ENCODE results near the gene CEP89. TPM values are rescaled to one million over a fixed set of nuclear protein-coding genes. Genes with fewer than 3 reads are reported as not detected.
"Not testable (repeated sequence)": the region's sequence is repeated elsewhere in the genome, so short reads cannot be mapped to it uniquely, and the experiment has no call there.

Gene CEP89
- polyA plus RNA-seq, 3 donors, result 29.0 to 34.0 (median 33.0) TPM

DNA sequence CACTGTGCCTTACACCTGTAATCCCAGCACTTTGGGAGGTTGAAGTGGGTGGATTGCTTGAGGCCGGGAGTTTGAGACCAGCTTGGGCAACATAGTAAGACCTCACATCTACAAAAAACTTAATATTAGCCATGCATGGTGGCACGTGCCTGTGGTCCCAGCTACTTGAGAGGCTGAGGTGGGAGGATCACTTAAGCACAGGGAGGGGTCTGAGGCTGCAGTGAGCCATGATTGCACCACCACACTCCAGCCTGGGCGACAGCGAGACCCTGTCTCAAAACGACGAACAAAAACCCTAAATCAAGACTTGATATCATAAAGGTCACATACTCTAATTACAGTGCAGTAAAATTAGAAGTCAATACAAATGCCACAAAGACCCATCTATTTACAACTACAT, 119.5 kb downstream of the CEP89 start:
- DNase-seq, result no peak

DNA sequence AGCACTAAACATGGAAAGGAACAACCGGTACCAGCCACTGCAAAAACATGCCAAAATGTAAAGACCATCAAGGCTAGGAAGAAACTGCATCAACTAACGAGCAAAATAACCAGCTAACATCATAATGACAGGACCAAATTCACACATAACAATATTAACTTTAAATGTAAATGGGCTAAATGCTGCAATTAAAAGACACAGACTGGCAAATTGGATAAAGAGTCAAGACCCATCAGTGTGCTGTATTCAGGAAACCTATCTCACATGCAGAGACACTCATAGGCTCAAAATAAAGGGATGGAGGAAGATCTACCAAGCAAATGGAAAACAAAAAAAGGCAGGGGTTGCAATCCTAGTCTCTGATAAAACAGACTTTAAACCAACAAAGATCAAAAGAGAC, 123.7 kb downstream of the CEP89 start:
- not testable (repeated sequence) for DNase-seq

DNA sequence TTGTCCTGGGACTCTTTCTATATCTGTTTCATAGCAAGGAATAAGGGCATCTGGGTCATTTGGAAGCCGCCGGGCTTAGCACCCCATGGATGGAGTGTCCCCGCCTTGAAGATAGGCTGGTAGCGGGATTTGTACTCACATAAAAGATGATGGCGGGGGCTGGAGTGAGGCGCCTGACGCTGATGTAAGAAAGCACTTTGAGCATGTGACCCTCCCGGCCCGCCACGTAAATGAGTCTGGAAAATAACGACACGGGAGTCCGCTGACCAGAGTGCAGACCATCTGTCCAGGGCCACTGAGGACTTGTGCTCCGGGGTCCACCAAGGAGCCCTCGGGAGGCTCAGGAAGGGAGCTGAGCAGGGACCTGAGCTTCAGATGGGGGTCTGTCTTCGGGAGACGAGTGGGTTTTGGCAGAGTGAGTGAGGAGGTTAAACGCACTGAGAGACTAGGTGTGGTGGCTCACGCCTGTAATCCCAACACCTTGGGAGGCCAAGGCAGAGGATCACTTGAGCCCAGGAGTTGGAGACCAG, 128.0 kb downstream of the CEP89 start:
- DNase-seq, result no peak

DNA sequence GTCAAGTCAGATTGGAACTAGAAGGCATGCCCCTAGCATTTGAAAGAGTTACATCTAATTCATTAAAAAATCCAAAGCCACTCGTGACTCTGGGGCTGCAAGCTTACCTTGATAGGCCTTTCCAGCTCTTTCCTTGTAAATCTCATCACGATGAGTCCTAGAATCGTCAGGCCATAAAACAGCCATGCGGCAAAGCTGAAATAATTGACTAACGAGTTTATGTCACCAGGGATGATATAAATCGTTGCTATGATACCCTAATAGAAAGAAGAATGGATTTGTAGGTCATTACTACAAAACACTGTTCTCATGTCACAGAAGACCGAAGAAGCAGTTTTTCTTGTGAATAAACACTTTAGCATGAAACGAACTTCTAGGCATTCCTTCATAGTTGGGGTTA, 129.7 kb downstream of the CEP89 start:
- no peak for DNase-seq

DNA sequence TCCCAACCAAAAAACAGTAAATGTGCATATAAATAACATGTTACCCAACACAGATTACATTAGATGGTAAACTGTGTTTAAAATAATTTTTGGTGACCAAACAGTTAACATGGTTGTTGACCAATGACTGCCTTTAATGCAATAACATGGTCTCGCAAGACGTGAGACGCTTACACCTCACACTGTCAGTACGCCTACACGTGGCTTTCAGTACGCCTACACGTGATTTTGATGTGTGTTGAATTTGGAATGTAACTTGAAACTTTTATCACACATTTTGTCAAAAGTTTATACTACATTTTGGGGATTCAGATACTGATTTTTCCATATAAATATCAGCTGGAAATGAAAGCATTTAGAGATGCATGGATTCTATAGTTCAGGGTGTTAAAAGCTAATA, 134.2 kb downstream of the CEP89 start:
- no peak for DNase-seq

DNA sequence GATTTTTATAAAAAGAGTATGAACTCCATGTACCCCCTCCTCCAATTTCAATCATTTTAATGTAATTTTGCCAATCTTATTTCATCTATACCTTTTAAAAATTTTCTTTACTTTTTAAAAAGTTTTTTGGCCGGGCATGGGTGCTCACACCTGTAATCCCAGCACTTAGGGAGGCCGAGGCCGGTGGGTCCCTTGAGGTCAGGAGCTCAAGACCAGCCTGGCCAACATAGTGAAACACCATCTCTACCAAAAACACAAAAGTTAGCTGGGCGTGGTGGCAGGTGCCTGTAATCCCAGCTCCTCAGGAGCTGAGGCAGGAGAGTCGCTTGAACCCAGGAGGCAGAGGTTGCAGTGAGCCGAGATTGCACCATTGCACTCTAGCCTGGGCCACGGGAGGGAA, 138.4 kb downstream of the CEP89 start:
- not testable (repeated sequence) for DNase-seq

DNA sequence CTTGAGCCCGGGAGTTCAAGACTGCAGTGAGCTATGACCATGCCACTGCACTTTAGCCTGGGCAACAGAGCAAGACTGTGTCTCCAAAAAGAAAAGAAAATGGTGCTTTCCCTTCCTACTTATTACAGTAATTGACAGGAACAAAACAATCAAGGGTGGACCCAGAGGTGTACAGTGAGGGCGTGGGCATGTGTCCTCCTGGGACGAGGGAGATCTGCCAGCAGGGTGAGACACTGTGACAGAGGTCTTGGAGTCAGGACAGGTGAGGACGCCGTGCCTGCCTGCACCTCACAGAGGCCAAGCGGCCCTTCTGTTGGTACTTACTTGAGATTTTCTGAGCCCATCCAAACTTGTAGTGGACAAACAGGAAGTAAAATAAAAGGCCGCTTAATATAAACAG, 138.9 kb downstream of the CEP89 start:
- DNase-seq, result not testable (repeated sequence)

DNA sequence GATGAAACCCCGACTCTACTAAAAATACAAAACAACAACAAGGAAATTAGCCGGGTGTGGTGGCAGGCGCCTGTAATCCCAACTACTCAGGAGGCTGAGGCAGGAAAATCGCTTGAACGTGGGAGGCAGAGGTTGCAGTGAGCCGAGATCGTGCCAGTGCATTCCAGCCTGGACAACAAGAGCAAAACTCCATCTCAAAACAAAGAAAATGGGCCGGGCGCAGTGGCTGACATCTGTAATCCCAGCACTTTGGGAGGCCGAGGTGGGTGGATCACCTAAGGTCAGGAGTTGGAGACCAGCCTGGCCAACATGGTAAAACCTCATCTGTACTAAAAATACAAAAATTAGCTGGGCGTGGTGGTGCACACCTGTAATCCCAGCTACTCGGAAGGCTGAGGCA, 139.7 kb downstream of the CEP89 start:
- DNase-seq, result not testable (repeated sequence)

DNA sequence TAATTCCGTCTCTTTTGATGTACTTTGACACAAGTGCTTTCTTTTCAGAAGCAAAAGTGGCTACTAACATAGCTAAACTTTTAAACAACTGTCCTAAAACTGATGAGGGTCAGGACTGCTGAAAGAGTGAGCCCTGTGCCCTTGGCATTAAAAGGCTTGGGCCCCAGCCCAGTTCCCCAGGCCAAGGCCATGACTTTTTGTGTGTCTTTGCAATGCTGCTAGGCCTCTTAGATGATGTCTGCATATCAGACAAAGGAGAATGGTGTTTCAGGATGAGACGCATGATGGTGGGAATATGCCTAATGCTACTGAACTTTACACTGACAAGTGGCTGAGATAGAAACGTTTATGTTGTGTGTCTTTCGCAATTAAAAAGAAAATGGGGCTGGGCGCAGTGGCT, 140.1 kb downstream of the CEP89 start:
- DNase-seq, result no peak

DNA sequence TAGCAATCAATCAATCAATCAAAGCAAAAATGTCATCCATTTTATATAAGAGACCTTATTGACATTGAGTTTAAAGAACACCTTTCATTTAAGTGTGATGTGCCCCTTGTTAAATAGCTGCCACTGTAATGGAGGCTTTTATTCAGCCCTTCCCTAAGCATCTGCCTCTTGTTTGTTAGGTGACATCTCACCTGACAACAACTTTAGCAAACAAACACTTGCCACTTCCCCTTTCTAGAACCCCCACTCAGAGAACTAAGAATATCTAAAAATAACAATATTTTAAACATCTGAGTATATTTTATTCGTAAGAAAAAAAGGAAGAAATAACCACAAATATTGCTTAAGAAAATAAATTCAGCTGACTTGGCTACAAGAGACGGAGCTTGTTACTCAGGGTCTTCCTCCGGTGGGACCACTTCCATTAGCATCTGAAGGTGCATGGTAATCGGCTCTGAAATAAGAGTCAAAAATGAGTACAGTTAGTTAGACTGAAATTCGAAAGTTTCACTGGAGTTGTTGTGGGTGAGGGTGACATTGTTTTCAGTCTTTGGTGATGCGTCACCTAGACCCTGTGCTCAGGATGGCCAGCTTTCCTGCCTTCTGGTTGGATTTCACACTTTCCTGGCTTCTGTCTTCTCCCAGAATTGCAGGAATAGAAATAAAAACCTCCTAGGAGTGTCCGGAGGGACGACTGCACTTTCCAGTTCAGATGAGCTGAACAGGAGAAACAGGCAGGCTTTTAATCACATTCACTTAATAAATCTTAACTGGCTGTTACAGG, 141.3 kb downstream of the CEP89 start:
- no peak for DNase-seq

DNA sequence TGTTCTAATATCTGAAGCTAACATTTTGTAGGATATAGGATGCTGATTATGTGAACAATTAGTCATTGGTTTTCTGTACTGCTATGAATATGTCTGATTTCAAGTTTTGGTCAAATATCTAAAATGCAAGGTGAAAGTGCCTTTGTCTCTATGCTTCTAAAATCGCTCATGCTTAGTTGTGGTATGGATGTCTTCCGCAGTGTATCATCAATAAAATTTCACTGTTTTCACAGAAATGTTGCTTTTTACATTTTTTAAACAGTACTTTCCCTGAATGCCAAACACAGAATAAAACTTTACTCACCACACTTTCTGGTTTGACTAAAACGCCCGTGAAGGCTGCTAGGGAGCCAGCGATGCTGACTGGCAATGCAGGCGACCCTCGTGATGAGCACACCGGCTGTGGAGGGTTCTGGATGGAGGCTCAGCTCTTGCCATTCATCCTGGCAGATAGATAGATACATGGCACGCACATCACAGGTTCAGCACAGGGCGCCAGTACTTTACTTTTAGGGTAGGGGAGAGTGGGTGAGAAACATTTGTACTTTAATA, 142.3 kb downstream of the CEP89 start:
- DNase-seq, result no peak

DNA sequence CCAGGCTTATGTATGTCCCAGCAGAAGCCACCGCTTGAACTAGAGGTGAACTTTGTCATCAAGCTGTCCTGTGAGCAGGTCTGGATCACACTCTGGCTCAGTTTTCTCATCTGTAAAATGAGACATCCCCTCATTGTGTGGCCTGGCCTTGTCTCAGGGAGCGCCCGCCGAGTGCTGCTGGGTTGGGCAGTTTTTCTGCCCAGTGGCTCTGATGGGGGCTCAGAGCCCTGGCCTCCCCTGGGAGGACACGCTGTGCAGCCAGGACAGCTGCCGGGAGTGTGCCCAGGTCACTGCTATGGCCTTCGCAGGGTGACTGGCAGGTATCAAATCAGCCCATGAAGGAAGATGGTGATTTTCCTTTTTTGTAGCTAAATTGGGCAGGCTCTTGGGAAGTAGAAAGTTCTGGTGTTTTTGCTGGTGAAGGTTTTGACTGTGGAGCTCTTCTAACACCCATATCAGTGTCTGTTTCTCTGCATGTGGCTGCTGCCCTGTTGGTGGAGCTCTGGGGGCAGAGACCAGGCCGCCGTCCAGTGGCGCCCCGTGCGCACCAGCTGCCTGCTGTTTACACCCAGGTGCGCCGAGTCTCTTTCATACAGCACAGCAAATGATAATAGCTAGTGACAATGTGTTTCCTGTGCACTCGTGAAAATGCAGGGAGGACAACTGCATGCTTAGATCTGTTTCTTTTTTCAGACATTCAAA, 143.0 kb downstream of the CEP89 start:
- no peak for DNase-seq

DNA sequence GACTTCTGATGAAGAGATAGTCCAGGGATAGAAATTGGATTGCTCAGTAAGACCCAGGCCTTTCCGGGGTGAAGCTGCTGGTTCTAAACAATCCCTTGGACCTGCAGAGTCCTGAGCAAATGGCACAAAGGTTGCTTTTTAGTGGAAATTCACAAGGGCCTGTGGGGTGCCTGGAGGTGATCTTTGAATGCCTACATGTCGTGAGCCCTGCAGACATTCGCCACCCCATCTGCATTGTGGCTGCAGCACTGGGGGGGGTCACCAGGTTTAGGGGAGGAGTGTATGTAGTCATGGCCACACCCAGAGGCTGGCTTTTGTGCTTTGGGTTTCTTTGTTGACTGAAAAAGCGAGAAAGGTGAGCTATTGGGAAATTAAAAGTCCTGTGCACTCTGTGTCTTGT, 143.6 kb downstream of the CEP89 start:
- DNase-seq, result no peak

Other genes starting within 250 kb of the CEP89 start
- gene SLC7A9, start 102.2 kb downstream of the CEP89 start, polyA plus RNA-seq (ENCODE audit: insufficient read length in 3 of 3), result 10 to 100 TPM; 19.0 to 20.3 (median 19.5) TPM
- 1 to 10 TPM; 2.8 to 3.3 (median 3.1) TPM for gene FAAP24, start 284 bp upstream of the CEP89 start, polyA plus RNA-seq (ENCODE audit: insufficient read length in 3 of 3)
- 10 to 100 TPM; 16.5 to 22.1 (median 19.7) TPM for gene RHPN2, start 92.9 kb upstream of the CEP89 start, polyA plus RNA-seq (ENCODE audit: insufficient read length in 3 of 3)
- 10 to 100 TPM; 12.6 to 20.1 (median 15.6) TPM for gene GPATCH1, start 109.2 kb upstream of the CEP89 start, polyA plus RNA-seq (ENCODE audit: insufficient read length in 3 of 3)
- 1 to 10 TPM in 2 of 3 donors, under 1 TPM in 1; 0.87 to 2.1 (median 1.8) TPM for gene WDR88, start 160.2 kb upstream of the CEP89 start, polyA plus RNA-seq (ENCODE audit: insufficient read length in 3 of 3)
- gene LRP3, start 222.4 kb upstream of the CEP89 start, polyA plus RNA-seq (ENCODE audit: insufficient read length in 3 of 3), result 10 to 100 TPM; 22.6 to 31.7 (median 27.3) TPM

Measured in renal pelvis (tissue), 4 donors.